HCT116 (cell line): Measurements from ENCODE around the gene FLYWCH1.

ENCODE experiments used
- JUND ChIP-seq: IDR thresholded peaks from 2 replicates; pipeline ENCODE4 v1.6.1; 2012
- POLR2AphosphoS5 ChIP-seq: IDR thresholded peaks from 2 replicates; pipeline ENCODE4 v1.6.1; 2011; ENCODE audit warnings: mild to moderate bottlenecking, low read depth, low read length, moderate library complexity
- TF ChIP-seq, protein P1 (sequence below): IDR thresholded peaks from 2 replicates; pipeline ENCODE4 v1.6.1; 2012

DNA sequence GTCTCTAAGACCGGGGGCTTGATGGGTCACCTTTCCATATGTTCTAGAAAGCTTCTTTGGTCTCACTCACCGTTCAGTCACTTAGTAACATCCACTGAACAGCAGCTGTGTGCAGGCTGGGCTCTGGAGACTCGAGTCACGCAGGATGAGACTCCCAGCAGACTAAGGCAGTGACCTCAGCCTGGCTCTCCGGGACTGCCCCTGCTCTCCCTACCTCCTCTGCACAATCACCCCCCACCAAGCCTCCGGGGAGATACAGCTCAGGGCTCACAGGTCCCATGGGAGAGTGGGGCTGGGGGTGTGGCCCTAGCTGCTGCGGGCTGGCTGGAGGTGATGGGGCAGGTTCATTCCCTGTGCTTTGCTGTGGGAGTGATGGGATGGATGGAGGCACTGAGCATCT lies 14.6 kb upstream of the FLYWCH1 start:
- TF ChIP-seq, protein P1, sequence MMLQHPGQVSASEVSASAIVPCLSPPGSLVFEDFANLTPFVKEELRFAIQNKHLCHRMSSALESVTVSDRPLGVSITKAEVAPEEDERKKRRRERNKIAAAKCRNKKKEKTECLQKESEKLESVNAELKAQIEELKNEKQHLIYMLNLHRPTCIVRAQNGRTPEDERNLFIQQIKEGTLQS: no peak
- no peak for TF ChIP-seq JUND
- TF ChIP-seq POLR2AphosphoS5: no peak
